Thyroid gland (tissue), 4 donors: ENCODE measurements around the gene TXLNB. TPM values are rescaled to one million over a fixed set of nuclear protein-coding genes. Genes with fewer than 3 reads are reported as not detected.
A peak's percentile ranks its signal among the peaks of the same experiment; 100 is the strongest.

Experiments used
- DNase-seq, 2 donors: peaks; one replicate each; pipeline ENCODE4 v3.0.0-alpha.2; 2019
- H3K27ac ChIP-seq, 3 donors: fragments of 200-600 bp; sonication (generic); 1 replicate in 2 of 3; 2 replicates in 1 of 3; pipeline ENCODE4 v1.5.1; 2016 to 2019; ENCODE audit warnings: mild to moderate bottlenecking in 1 of 3, moderate library complexity in 1 of 3
- H3K27me3 ChIP-seq: fragments of 200-600 bp; sonication (generic); one replicate; pipeline ENCODE4 v1.5.1; 2019
- H3K36me3 ChIP-seq, 2 donors: fragments of 200-600 bp; sonication (generic); one replicate each; pipeline ENCODE4 v1.5.1; 2016 to 2019
- H3K4me1 ChIP-seq, 2 donors: fragments of 200-600 bp; sonication (generic); one replicate each; pipeline ENCODE4 v1.5.1; 2017 to 2019
- H3K4me3 ChIP-seq, 3 donors: fragments of 200-600 bp; sonication (generic); replicated peaks in 1 of 3; 1 replicate in 2 of 3; 2 replicates in 1 of 3; pipeline ENCODE4 v1.5.1; 2016; ENCODE audit warnings: mild to moderate bottlenecking in 1 of 3
- H3K9me3 ChIP-seq: fragments of 200-600 bp; sonication (generic); one replicate; pipeline ENCODE4 v1.5.1; 2017
- POLR2A ChIP-seq, 2 donors: fragments of 450-650 bp; IDR thresholded peaks; one replicate each; pipeline ENCODE4 v1.6.1; 2017; ENCODE audit warnings: antibody characterized with exemption in 2 of 2, mild to moderate bottlenecking in 2 of 2, moderate library complexity in 1 of 2
- WGBS, 2 donors: methylation state at CpG; one replicate each; pipeline ENCODE4 v1.1.5; 2017; 5-methylcytosine and 5-hydroxymethylcytosine counted together
- intact Hi-C: fragments of 100-400 bp; cut with DNase I; formaldehyde crosslinking; loops from one replicate; pipeline ENCODE4 v1.15.1; 2023
- total RNA-seq, 4 donors: library from RNA; depleted of rRNA; stranded (reverse); fragments of >200 nt; gene quantifications; one replicate each; pipeline ENCODE4 v1.2.3, GENCODE V29; 2016
- TF ChIP-seq, protein P1 (sequence below), 6 experiments: fragments of 200-600 bp in 3 of 6; fragments of 450-650 bp in 3 of 6; sonication (generic) in 3 of 6; IDR thresholded peaks; one replicate each; pipeline ENCODE4 v1.5.1; 2016 to 2019; ENCODE audit warnings: antibody characterized with exemption in 6 of 6, mild to moderate bottlenecking in 2 of 6, inconsistent platforms in 1 of 6, moderate library complexity in 1 of 6

TXLNB gene
- total RNA-seq, 4 donors from 2014 or later, result 0.17 to 1.3 (median 0.32) TPM

DNA sequence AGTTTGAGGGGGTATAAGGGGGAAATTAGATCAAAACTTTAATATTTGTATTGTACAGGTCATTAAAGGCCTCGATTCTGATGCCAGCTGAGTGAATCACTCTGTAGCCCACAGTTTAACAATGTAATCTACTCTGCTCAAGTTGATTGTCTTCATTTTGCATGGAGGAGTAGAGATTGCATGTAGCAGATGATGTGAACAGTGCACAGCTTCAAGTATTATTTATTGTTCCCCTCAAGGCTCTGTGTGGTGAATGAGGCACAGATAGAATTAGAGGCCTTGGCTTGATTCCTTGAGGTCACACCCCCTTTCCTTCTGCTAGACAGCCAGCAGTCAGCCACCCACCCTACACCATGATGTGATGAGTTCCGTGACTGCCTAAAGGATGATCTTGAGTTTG, 38.1 kb downstream of the TXLNB start:
- Histone ChIP-seq H3K27ac (no peak overlapping the region), H3K4me1 (no peaks in the 10 kb centered on the region), H3K36me3 (no peaks in the 10 kb centered on the region), H3K9me3 (no peaks in the 10 kb centered on the region), H3K27me3 (no peaks in the 10 kb centered on the region), H3K4me3 (no peak overlapping the region)
- TF ChIP-seq, protein P1, sequence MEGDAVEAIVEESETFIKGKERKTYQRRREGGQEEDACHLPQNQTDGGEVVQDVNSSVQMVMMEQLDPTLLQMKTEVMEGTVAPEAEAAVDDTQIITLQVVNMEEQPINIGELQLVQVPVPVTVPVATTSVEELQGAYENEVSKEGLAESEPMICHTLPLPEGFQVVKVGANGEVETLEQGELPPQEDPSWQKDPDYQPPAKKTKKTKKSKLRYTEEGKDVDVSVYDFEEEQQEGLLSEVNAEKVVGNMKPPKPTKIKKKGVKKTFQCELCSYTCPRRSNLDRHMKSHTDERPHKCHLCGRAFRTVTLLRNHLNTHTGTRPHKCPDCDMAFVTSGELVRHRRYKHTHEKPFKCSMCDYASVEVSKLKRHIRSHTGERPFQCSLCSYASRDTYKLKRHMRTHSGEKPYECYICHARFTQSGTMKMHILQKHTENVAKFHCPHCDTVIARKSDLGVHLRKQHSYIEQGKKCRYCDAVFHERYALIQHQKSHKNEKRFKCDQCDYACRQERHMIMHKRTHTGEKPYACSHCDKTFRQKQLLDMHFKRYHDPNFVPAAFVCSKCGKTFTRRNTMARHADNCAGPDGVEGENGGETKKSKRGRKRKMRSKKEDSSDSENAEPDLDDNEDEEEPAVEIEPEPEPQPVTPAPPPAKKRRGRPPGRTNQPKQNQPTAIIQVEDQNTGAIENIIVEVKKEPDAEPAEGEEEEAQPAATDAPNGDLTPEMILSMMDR (IDR thresholded peaks at IDR 0.05), result no peak
- TF ChIP-seq POLR2A (IDR thresholded peaks at IDR 0.05), result no peak
- intact Hi-C loops, result no loop called here
- 92 to 93% methylated on average over 2 of the region's 2 CpGs for WGBS, 2 donors
- no peak for DNase-seq

DNA sequence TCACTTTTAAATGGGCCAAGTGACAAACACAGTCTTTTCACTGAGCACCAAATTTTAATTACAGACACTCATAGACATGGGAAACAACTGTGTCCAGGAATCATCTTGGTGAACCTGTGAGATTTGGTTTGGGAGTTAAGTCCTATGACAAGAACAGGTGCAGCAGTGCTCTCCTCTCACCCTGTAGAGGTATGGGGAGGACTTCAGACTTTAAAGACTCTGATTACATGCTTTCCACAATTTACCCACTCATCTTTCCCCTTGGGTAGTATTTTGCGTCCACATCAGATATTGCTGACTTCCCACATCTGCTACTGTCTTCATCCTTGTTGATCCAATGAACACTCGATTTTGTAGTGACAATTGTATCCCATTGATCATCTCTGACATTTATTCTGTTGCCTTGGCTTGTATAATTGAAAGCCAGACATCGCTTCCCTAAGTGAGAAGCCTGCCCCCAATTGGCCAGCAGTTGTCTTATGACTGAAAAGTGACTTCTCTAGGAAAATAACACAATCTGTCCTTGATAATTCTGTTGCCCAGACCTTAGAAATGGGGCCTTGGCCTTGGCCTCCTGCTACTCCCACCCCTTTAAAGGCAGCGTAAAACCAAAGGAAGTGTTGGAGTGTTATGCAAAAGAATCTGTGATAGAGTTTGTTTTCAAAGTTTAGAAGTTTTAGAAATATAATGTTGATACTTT, 40.0 kb downstream of the TXLNB start:
- Histone ChIP-seq H3K4me3 (no peak overlapping the region), H3K4me1 (no peaks in the 10 kb centered on the region), H3K9me3 (no peaks in the 10 kb centered on the region), H3K27ac (no peak overlapping the region), H3K27me3 (no peaks in the 10 kb centered on the region), H3K36me3 (no peaks in the 10 kb centered on the region)
- no peak for DNase-seq
- 85 to 87% methylated on average over 4 of the region's 4 CpGs for WGBS, 2 donors
- TF ChIP-seq, protein P1 (IDR thresholded peaks at IDR 0.05), result no peak
- TF ChIP-seq POLR2A (IDR thresholded peaks at IDR 0.05), result no peak
- intact Hi-C loops, result no loop called here

DNA sequence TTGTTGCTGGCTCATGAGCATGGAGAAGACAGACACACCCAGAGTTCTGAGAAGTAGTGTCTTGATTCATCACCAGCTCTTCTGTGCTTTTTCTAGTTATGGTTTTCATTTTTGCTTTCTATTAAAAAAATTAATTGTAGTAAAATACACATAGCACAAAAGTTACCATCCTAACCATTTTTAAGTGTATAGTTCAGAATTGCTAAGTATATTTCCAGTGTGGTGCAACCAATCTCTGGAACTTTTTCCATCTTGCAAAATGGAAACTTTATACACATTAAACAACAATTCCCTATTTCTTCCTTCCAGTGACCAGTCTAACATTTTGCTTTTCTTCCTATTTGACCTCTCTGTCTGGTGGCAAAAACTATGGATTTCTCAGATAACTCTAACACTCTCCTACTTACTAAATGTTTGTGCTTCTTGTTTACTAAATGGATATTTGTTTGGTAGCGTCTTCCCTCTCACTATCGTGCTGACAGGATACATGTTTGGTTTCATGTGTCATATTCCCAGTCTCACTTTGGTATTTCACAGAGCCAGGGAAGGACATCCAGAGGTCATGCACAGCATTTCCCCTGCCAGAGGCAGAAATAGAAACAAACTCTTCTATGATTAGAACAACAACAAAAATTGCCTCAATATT, 40.6 kb downstream of the TXLNB start:
- Histone ChIP-seq H3K4me3 (no peak overlapping the region), H3K27ac (peak overlapping the region in 1 of 3 donors; percentile 37), H3K9me3 (no peaks in the 10 kb centered on the region), H3K36me3 (no peaks in the 10 kb centered on the region), H3K4me1 (no peaks in the 10 kb centered on the region), H3K27me3 (no peaks in the 10 kb centered on the region)
- no peak for DNase-seq
- intact Hi-C loops, result no loop called here
- TF ChIP-seq, protein P1 (IDR thresholded peaks at IDR 0.05), result no peak
- no peak for TF ChIP-seq POLR2A (IDR thresholded peaks at IDR 0.05)
- 61 to 72% methylated on average over 2 of the region's 2 CpGs for WGBS, 2 donors

DNA sequence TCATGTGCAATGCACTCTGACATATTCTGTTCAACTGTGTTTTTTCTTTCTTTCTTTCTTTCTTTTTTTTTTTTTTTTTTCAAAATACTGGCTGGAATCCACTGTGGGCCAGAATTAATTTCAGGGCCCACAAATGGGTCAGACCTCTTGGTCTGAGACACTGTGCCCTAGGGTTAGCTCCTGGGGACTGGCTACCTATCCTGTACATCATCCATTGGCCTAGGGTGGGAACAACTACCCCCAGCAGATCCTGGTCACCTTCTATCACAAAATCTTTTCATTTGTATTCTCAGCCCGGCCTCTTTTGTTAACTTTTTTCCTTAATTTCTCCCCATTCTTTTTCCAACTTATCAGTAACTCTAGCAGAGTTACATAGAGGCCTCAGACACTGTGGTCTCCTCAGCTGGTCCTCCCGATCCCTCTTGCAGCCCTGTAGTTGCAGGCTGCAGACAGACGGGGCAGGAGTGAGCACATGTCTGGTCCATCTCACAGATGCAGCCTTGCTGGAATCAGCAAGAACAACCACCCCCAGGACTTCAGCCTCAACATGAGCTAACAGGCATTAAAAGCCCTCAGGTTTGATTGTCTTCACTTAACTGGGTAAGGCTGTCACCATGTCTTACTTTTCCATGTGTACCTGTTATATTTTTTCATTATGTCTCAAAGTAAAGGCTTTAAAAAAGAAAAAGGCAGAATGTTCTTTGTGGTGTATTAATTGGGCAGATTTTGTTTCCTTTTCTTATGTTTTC, 41.3 kb downstream of the TXLNB start:
- WGBS, 2 donors, result 35 to 44% methylated on average over 3 of the region's 3 CpGs
- intact Hi-C loops, result no loop called here
- no peaks in the 10 kb centered on the region for H3K4me1 ChIP-seq
- no peaks in the 10 kb centered on the region for H3K9me3 ChIP-seq
- H3K36me3 ChIP-seq, result no peaks in the 10 kb centered on the region
- H3K4me3 ChIP-seq, result no peak overlapping the region
- TF ChIP-seq, protein P1 (IDR thresholded peaks at IDR 0.05), result peak in 5 of 6 experiments; percentile 20 to 77 (median 30)
- no peak for TF ChIP-seq POLR2A (IDR thresholded peaks at IDR 0.05)
- peak overlapping the region in 1 of 3 donors; percentile 37 for H3K27ac ChIP-seq
- DNase-seq, result peak; percentile 43 to 48
- H3K27me3 ChIP-seq, result no peaks in the 10 kb centered on the region
